Body of pancreas (tissue), 4 donors: ENCODE data around the gene APLP1. TPM values are rescaled to one million over a fixed set of nuclear protein-coding genes. Genes with fewer than 3 reads are reported as not detected.

Source experiments
- ATAC-seq: fragments of 150-250 bp; one replicate; pipeline ENCODE4 v1.9.1; 2016
- DNase-seq, 4 donors: peaks; one replicate each; pipeline ENCODE4 v3.0.0-alpha.2; 2019
- H3K27ac ChIP-seq, 4 donors: fragments of 200-600 bp; sonication (generic); 1 replicate in 3 of 4; 2 replicates in 1 of 4; pipeline versions ENCODE4 v1.5.1 to v1.6.1; 2016 to 2019; ENCODE audit warnings: mild to moderate bottlenecking in 1 of 4, mixed read lengths in 1 of 4, moderate library complexity in 1 of 4
- H3K27me3 ChIP-seq, 2 donors: fragments of 200-600 bp; sonication (generic); one replicate each; pipeline ENCODE4 v1.6.0; 2016; ENCODE audit warnings: mild to moderate bottlenecking in 1 of 2
- H3K36me3 ChIP-seq, 2 donors: fragments of 200-600 bp; sonication (generic); replicated peaks in 1 of 2; 2 replicates each; pipeline ENCODE4 v1.5.1; 2016; ENCODE audit warnings: low read depth in 2 of 2; ENCODE audit not compliant: insufficient read depth in 1 of 2
- H3K4me1 ChIP-seq: fragments of 200-600 bp; sonication (generic); one replicate; pipeline ENCODE4 v1.6.0; 2016
- H3K4me3 ChIP-seq, 2 donors: fragments of 200-600 bp; sonication (generic); 1 replicate in 1 of 2; 2 replicates in 1 of 2; pipeline ENCODE4 v1.5.1; 2016 to 2019
- H3K9me3 ChIP-seq, 3 donors: fragments of 200-600 bp; sonication (generic); 1 replicate in 2 of 3; 2 replicates in 1 of 3; pipeline ENCODE4 v1.5.1; 2016
- CTCF ChIP-seq, 7 experiments: fragments of 450-650 bp in 4 of 7; fragments of 200-600 bp in 3 of 7; sonication (generic) in 3 of 7; IDR thresholded peaks; one replicate each; pipeline ENCODE4 v1.5.1; 2016 to 2019; ENCODE audit warnings: antibody characterized with exemption in 7 of 7
- POLR2A ChIP-seq, 3 donors: fragments of 450-650 bp; IDR thresholded peaks; one replicate each; pipeline ENCODE4 v1.6.1; 2016; ENCODE audit warnings: antibody characterized with exemption in 3 of 3, mild to moderate bottlenecking in 2 of 3
- WGBS, 2 donors: methylation state at CpG; one replicate each; pipeline ENCODE4 v1.1.5; 2017; 5-methylcytosine and 5-hydroxymethylcytosine counted together
- intact Hi-C: fragments of 100-400 bp; cut with DNase I; formaldehyde crosslinking; loops from one replicate; pipeline ENCODE4 v1.15.1; 2023
- total RNA-seq, 2 donors: library from RNA; depleted of rRNA; stranded (reverse); fragments of >200 nt; gene quantifications; one replicate each; pipeline ENCODE4 v1.1.0, GENCODE V29; 2016

The APLP1 gene
- total RNA-seq, result 10 to 100 TPM; 40.9 to 47.0 TPM

DNA sequence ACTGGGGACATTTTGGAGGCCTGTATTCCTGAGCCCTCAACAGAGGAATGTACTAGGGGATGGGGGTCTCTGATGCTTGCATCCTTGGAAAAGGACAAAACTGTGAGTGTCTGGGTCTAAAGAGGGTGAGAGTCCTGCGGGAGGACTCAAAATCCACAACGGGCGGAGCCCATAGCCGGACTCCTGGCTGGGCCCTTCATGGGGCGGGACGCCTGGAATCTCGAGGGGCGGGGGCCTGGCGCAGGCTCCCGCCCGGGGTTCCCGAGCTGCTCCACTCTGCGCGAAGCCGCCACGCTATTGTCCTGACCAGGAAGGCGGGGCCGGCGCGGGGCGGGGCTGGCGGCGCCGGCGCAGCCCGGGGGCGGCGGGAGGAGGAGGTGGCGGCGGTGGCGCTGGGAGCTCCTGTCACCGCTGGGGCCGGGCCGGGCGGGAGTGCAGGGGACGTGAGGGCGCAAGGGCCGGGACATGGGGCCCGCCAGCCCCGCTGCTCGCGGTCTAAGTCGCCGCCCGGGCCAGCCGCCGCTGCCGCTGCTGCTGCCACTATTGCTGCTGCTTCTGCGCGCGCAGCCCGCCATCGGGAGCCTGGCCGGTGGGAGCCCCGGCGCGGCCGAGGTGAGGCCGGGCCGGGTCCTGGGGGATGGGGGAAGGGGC, at the start of gene APLP1:
APLP1 (plus strand) TSS at position 403 of the 651 bp plus-strand sequence; CDS start at position 466, 63 bp downstream.
- Histone ChIP-seq H3K4me1 (peaks cover 26% of the 10 kb centered on the region), H3K27ac (peak within 1 kb of the TSS; percentile 50 to 80 (median 68)), H3K27me3 (no peaks in the 10 kb centered on the region), H3K36me3 (peaks cover 0 to 5% of the 10 kb centered on the region in 2 donors), H3K4me3 (peak within 1 kb of the TSS; percentile 56 to 74), H3K9me3 (no peaks in the 10 kb centered on the region)
- DNase-seq (peak; percentile 90 to 93 (median 90)), ATAC-seq (peak; percentile 92)
- intact Hi-C loops, result no loop called here
- WGBS, 2 donors, result 2% methylated on average over 48 of the region's 60 CpGs; no CpG with 5 or more reads in 1 of the 2 donors
- peak in 1 of 7 experiments; percentile 16 for TF ChIP-seq CTCF (IDR thresholded peaks at IDR 0.05)
- peak; percentile 15 to 63 (median 37) for TF ChIP-seq POLR2A (IDR thresholded peaks at IDR 0.05)

DNA sequence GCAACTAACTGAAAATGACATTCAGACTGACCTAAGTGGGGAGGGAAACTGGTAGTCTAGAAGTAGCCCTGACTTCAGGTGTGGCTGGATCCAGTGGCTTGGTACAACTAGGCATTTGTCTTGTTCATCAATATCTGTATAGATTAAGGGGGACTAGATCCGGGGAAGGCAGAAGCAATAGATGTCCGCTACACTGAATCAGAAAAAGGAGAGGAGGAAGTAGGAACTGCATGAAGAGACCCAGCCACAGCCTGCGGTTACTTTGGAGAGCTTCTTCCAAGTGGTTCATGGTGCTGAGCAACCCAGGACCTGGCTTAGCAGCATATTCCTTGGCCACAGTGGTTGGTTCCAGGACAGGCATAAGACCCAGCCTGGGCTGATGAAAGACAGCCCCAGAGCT, 45.8 kb upstream of the APLP1 start:
- Histone ChIP-seq H3K4me1 (no peaks in the 10 kb centered on the region), H3K9me3 (no peaks in the 10 kb centered on the region), H3K27me3 (no peaks in the 10 kb centered on the region), H3K4me3 (no peak overlapping the region), H3K36me3 (no peaks in the 10 kb centered on the region), H3K27ac (no peak overlapping the region)
- ATAC-seq (no peak), DNase-seq (no peak)
- TF ChIP-seq CTCF (IDR thresholded peaks at IDR 0.05) (no peak), POLR2A (IDR thresholded peaks at IDR 0.05) (no peak)
- intact Hi-C loops, result no loop called here
- WGBS, 2 donors, result 72 to 88% methylated on average over 3 of the region's 3 CpGs

DNA sequence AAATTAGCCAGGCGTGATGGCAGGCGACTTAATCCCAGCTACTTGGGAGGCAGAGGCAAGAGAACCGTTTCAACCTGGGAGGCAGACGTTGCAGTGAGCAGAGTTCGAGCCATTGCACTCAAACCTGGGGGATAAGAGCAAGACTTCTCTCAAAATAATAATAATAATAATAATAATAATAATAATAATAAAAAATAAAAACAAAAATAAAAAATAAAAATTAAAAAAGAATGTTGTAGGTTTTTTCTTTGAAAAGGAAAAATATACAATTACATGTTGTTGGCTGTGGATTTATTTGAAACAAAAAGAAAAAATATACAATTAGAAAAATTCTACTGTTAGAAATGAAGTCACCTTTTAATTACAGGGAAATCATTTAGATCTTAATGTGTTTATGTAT, 44.2 kb upstream of the APLP1 start:
- no peaks in the 10 kb centered on the region for H3K36me3 ChIP-seq
- ATAC-seq (no peak), DNase-seq (no peak)
- no peaks in the 10 kb centered on the region for H3K9me3 ChIP-seq
- H3K27me3 ChIP-seq, result no peaks in the 10 kb centered on the region
- no peak for TF ChIP-seq CTCF (IDR thresholded peaks at IDR 0.05)
- TF ChIP-seq POLR2A (IDR thresholded peaks at IDR 0.05), result no peak
- WGBS, 2 donors, result 86 to 94% methylated on average over 5 of the region's 5 CpGs
- H3K27ac ChIP-seq, result no peak overlapping the region
- no peaks in the 10 kb centered on the region for H3K4me1 ChIP-seq
- no peak overlapping the region for H3K4me3 ChIP-seq
- intact Hi-C loops, result no loop called here

GRCh38 chr19:35828692-35829301, 39.6 kb upstream of the APLP1 start:
- H3K36me3 ChIP-seq, result no peaks in the 10 kb centered on the region
- intact Hi-C loops, result no loop called here
- WGBS, 2 donors, result 32 to 65% methylated on average over 10 to 12 of the region's 12 CpGs
- no peaks in the 10 kb centered on the region for H3K27me3 ChIP-seq
- H3K27ac ChIP-seq, result no peak overlapping the region
- TF ChIP-seq POLR2A (IDR thresholded peaks at IDR 0.05) (no peak), CTCF (IDR thresholded peaks at IDR 0.05) (no peak)
- no peaks in the 10 kb centered on the region for H3K9me3 ChIP-seq
- H3K4me1 ChIP-seq, result peaks cover 14% of the 10 kb centered on the region
- DNase-seq, result peak; percentile 36 to 52 (median 41)
- no peak for ATAC-seq
- H3K4me3 ChIP-seq, result no peak overlapping the region
